HL-60 (cell line): ENCODE data around the gene PRCD.

Source experiments
- DNase-seq, 2 experiments: peaks; one replicate each; pipeline ENCODE4 v3.0.0-alpha.2; 2010 to 2020; ENCODE audit warnings: low read depth in 1 of 2, low spot score in 1 of 2
- H3K27ac ChIP-seq: fragments of 250-450 bp; sonication (Bioruptor Pico); replicated peaks from 2 replicates; pipeline ENCODE4 v1.5.1; 2020; ENCODE audit warnings: mild to moderate bottlenecking, moderate library complexity
- H3K27me3 ChIP-seq: fragments of 250-450 bp; sonication (Bioruptor Pico); 2 replicates; pipeline ENCODE4 v1.5.1; 2021; ENCODE audit warnings: mild to moderate bottlenecking, moderate library complexity; ENCODE audit not compliant: insufficient read depth, poor library complexity, severe bottlenecking
- H3K4me3 ChIP-seq: replicated peaks from 2 replicates; pipeline ENCODE4 v1.5.1; 2011; ENCODE audit warnings: mild to moderate bottlenecking, control low read depth, low read length; ENCODE audit not compliant: insufficient read depth
- GABPA ChIP-seq: IDR thresholded peaks from 2 replicates; pipeline ENCODE4 v1.6.1; 2012; ENCODE audit warnings: low read depth
- POLR2AphosphoS5 ChIP-seq: IDR thresholded peaks from 2 replicates; pipeline ENCODE4 v1.6.1; 2012; ENCODE audit warnings: low read depth
- SPI1 ChIP-seq: IDR thresholded peaks from 2 replicates; pipeline ENCODE4 v1.6.1; 2012; ENCODE audit warnings: low read depth, mild to moderate bottlenecking, borderline replicate concordance
- long read RNA-seq: library from polyadenylated mRNA; unstranded; transcript quantifications from one replicate; pipeline ENCODE4 v2.0.0, GENCODE V29; 2020
- TF ChIP-seq, protein P1 (sequence below): IDR thresholded peaks from 2 replicates; pipeline ENCODE4 v1.6.1; 2012; ENCODE audit warnings: low read depth; ENCODE audit not compliant: insufficient replicate concordance
- TF ChIP-seq, protein P2 (sequence below): IDR thresholded peaks from one replicate; pipeline ENCODE4 v1.5.1; 2011; ENCODE audit warnings: low read length, control low read depth, inconsistent platforms; ENCODE audit not compliant: insufficient read depth

The PRCD gene
- long read RNA-seq, partial matches to known transcripts, result 0 of 2 reads
- long read RNA-seq, other reads (novel, unspliced or antisense), result 2 of 2 reads

GRCh38 chr17:76539631-76540271, at the start of gene PRCD:
TSS of gene PRCD (plus strand) at chr17:76540044. CDS start at chr17:76540142, 98 bp downstream.
- DNase-seq, result no peak

GRCh38 chr17:76490112-76490710, 49.6 kb upstream of the PRCD start:
- TF ChIP-seq POLR2AphosphoS5, result no peak
- Histone ChIP-seq H3K27ac (no peak overlapping the region), H3K4me3 (no peak overlapping the region), H3K27me3 (no peaks in the 10 kb centered on the region)
- no peak for DNase-seq

More at GRCh38 chr17:76539631-76540271, at the start of gene PRCD:
- TF ChIP-seq GABPA, result no peak
- no peak for TF ChIP-seq SPI1
- TF ChIP-seq, protein P1, sequence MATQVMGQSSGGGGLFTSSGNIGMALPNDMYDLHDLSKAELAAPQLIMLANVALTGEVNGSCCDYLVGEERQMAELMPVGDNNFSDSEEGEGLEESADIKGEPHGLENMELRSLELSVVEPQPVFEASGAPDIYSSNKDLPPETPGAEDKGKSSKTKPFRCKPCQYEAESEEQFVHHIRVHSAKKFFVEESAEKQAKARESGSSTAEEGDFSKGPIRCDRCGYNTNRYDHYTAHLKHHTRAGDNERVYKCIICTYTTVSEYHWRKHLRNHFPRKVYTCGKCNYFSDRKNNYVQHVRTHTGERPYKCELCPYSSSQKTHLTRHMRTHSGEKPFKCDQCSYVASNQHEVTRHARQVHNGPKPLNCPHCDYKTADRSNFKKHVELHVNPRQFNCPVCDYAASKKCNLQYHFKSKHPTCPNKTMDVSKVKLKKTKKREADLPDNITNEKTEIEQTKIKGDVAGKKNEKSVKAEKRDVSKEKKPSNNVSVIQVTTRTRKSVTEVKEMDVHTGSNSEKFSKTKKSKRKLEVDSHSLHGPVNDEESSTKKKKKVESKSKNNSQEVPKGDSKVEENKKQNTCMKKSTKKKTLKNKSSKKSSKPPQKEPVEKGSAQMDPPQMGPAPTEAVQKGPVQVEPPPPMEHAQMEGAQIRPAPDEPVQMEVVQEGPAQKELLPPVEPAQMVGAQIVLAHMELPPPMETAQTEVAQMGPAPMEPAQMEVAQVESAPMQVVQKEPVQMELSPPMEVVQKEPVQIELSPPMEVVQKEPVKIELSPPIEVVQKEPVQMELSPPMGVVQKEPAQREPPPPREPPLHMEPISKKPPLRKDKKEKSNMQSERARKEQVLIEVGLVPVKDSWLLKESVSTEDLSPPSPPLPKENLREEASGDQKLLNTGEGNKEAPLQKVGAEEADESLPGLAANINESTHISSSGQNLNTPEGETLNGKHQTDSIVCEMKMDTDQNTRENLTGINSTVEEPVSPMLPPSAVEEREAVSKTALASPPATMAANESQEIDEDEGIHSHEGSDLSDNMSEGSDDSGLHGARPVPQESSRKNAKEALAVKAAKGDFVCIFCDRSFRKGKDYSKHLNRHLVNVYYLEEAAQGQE, result no peak
- TF ChIP-seq, protein P2, sequence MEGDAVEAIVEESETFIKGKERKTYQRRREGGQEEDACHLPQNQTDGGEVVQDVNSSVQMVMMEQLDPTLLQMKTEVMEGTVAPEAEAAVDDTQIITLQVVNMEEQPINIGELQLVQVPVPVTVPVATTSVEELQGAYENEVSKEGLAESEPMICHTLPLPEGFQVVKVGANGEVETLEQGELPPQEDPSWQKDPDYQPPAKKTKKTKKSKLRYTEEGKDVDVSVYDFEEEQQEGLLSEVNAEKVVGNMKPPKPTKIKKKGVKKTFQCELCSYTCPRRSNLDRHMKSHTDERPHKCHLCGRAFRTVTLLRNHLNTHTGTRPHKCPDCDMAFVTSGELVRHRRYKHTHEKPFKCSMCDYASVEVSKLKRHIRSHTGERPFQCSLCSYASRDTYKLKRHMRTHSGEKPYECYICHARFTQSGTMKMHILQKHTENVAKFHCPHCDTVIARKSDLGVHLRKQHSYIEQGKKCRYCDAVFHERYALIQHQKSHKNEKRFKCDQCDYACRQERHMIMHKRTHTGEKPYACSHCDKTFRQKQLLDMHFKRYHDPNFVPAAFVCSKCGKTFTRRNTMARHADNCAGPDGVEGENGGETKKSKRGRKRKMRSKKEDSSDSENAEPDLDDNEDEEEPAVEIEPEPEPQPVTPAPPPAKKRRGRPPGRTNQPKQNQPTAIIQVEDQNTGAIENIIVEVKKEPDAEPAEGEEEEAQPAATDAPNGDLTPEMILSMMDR, result no peak
- TF ChIP-seq POLR2AphosphoS5, result no peak
- no peak within 1 kb of the TSS for H3K27ac ChIP-seq
- no peak within 1 kb of the TSS for H3K4me3 ChIP-seq
- peaks cover 25% of the 10 kb centered on the region for H3K27me3 ChIP-seq

DNA sequence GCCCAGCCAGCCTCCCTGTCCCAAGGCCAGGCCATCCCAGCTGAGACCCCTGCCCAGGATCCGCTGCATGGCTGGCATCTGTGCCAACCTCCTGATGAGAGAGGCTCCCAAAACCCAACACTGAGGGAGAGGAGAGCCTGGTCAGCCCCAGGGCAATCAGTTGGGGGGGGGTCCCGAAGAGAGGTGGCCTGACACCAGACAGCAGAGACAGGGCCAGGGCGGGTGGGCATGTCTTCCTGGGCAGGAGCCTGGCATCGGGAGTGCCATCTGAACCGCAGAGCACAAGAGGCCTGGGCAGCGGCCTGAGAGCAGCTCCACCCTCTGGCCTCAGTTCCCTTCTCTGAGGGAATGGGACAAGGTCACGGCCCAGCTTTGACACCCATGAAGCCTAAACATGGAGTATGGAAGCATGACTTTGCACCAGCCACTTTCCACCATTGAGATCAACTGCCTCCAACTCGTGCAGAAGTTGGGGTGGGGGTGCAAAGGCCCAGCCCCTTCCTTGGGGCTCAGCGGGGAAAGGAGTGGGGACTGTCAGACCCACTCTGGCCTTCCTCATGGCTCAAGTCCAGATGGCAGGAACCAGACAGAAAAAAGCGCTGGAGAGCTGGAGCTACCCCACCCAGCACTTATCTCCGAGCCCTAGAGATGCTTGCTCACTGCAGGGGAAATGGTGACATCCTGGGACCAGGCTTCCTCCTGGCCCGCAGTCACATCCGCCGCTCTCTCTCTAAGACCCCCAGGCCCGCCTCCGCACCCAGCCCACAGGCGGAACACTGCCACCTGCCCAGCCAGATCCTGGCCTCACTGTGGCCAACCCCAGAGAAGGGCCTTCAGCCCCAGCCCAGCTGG, 48.3 kb upstream of the PRCD start:
- H3K27ac ChIP-seq, result peak overlapping the region; percentile 91
- DNase-seq, result peak in 1 of 2 experiments; percentile 61
- H3K4me3 ChIP-seq, result no peak overlapping the region
- no peaks in the 10 kb centered on the region for H3K27me3 ChIP-seq
- no peak for TF ChIP-seq SPI1
- TF ChIP-seq POLR2AphosphoS5, result no peak; the same call in 1 of the 2 replicates
- TF ChIP-seq, protein P2, result no peak

- DNase-seq, result peak in 1 of 2 experiments; percentile 49
- TF ChIP-seq, protein P1, result no peak
- TF ChIP-seq POLR2AphosphoS5 (no peak), SPI1 (no peak), GABPA (no peak)
- TF ChIP-seq, protein P2, result no peak
- peak overlapping the region; percentile 25 for H3K4me3 ChIP-seq
- no peaks in the 10 kb centered on the region for H3K27me3 ChIP-seq
- peak overlapping the region; percentile 91 for H3K27ac ChIP-seq
Measured at GRCh38 chr17:76492123-76492988, 47.5 kb upstream of the PRCD start.
